T-helper 22 cell (primary cell): ENCODE measurements around the gene SMG7.
A peak's percentile ranks its signal among the peaks of the same experiment; 100 is the strongest.
"Not testable (repeated sequence)": the region's sequence is repeated elsewhere in the genome, so short reads cannot be mapped to it uniquely, and the experiment has no call there.

Experiments used
- DNase-seq: peaks from one replicate; pipeline ENCODE4 v3.0.0-alpha.2; 2020; ENCODE audit warnings: low read depth

Gene SMG7

GRCh38 chr1:183472488-183473216 lies at the start of gene SMG7:
Gene SMG7, plus strand, starts transcription at chr1:183472499. Its CDS starts 122 bp downstream, at chr1:183472621.
- peak; percentile 56 for DNase-seq

GRCh38 chr1:183423541-183423940 lies 48.8 kb upstream of the SMG7 start:
- no peak for DNase-seq

GRCh38 chr1:183424691-183425090 lies 47.6 kb upstream of the SMG7 start:
- no peak for DNase-seq

GRCh38 chr1:183427591-183427990 lies 44.7 kb upstream of the SMG7 start:
- not testable (repeated sequence) for DNase-seq

- DNase-seq: no peak
Measured at GRCh38 chr1:183431840-183432547, 40.3 kb upstream of the SMG7 start.

- no peak for DNase-seq
Measured at GRCh38 chr1:183432548-183432875, 39.8 kb upstream of the SMG7 start.

- no peak for DNase-seq
Measured at GRCh38 chr1:183433703-183434102, 38.6 kb upstream of the SMG7 start.

- no peak for DNase-seq
Measured at GRCh38 chr1:183435497-183435896, 36.8 kb upstream of the SMG7 start.

GRCh38 chr1:183438060-183438459 lies 34.2 kb upstream of the SMG7 start:
- DNase-seq: no peak

- DNase-seq: no peak
Measured at GRCh38 chr1:183443011-183443410, 29.3 kb upstream of the SMG7 start.

- DNase-seq: no peak
Measured at GRCh38 chr1:183443466-183443865, 28.8 kb upstream of the SMG7 start.

- DNase-seq: no peak
Measured at GRCh38 chr1:183444243-183444642, 28.1 kb upstream of the SMG7 start.

- DNase-seq: no peak
Measured at GRCh38 chr1:183449223-183449770, 23.0 kb upstream of the SMG7 start.

GRCh38 chr1:183450093-183450492 lies 22.2 kb upstream of the SMG7 start:
- DNase-seq: no peak

GRCh38 chr1:183454377-183454776 lies 17.9 kb upstream of the SMG7 start:
- DNase-seq: no peak

GRCh38 chr1:183456826-183457225 lies 15.5 kb upstream of the SMG7 start:
- no peak for DNase-seq

GRCh38 chr1:183457449-183457848 lies 14.8 kb upstream of the SMG7 start:
- DNase-seq: no peak

GRCh38 chr1:183460596-183460995 lies 11.7 kb upstream of the SMG7 start:
- DNase-seq: no peak

- no peak for DNase-seq
Measured at GRCh38 chr1:183461350-183461749, 10.9 kb upstream of the SMG7 start.

GRCh38 chr1:183463566-183463965 lies 8.7 kb upstream of the SMG7 start:
- DNase-seq: no peak

GRCh38 chr1:183466781-183467180 lies 5.5 kb upstream of the SMG7 start:
- no peak for DNase-seq

GRCh38 chr1:183467687-183468086 lies 4.6 kb upstream of the SMG7 start:
- DNase-seq: no peak

- peak; percentile 84 for DNase-seq
Measured at GRCh38 chr1:183470147-183470960, 1.9 kb upstream of the SMG7 start.
